Body of pancreas (tissue), 4 donors: ENCODE measurements around the gene AOC1. TPM values are rescaled to one million over a fixed set of nuclear protein-coding genes. Genes with fewer than 3 reads are reported as not detected.

Source experiments
- ATAC-seq: fragments of 150-250 bp; one replicate; pipeline ENCODE4 v1.9.1; 2016
- DNase-seq, 4 donors: peaks; one replicate each; pipeline ENCODE4 v3.0.0-alpha.2; 2019
- H3K27ac ChIP-seq, 4 donors: fragments of 200-600 bp; sonication (generic); 1 replicate in 3 of 4; 2 replicates in 1 of 4; pipeline versions ENCODE4 v1.5.1 to v1.6.1; 2016 to 2019; ENCODE audit warnings: mild to moderate bottlenecking in 1 of 4, mixed read lengths in 1 of 4, moderate library complexity in 1 of 4
- H3K27me3 ChIP-seq, 2 donors: fragments of 200-600 bp; sonication (generic); one replicate each; pipeline ENCODE4 v1.6.0; 2016; ENCODE audit warnings: mild to moderate bottlenecking in 1 of 2
- H3K36me3 ChIP-seq, 2 donors: fragments of 200-600 bp; sonication (generic); replicated peaks in 1 of 2; 2 replicates each; pipeline ENCODE4 v1.5.1; 2016; ENCODE audit warnings: low read depth in 2 of 2; ENCODE audit not compliant: insufficient read depth in 1 of 2
- H3K4me1 ChIP-seq: fragments of 200-600 bp; sonication (generic); one replicate; pipeline ENCODE4 v1.6.0; 2016
- H3K4me3 ChIP-seq, 2 donors: fragments of 200-600 bp; sonication (generic); 1 replicate in 1 of 2; 2 replicates in 1 of 2; pipeline ENCODE4 v1.5.1; 2016 to 2019
- H3K9me3 ChIP-seq, 3 donors: fragments of 200-600 bp; sonication (generic); 1 replicate in 2 of 3; 2 replicates in 1 of 3; pipeline ENCODE4 v1.5.1; 2016
- POLR2A ChIP-seq, 3 donors: fragments of 450-650 bp; IDR thresholded peaks; one replicate each; pipeline ENCODE4 v1.6.1; 2016; ENCODE audit warnings: antibody characterized with exemption in 3 of 3, mild to moderate bottlenecking in 2 of 3
- WGBS, 2 donors: methylation state at CpG; one replicate each; pipeline ENCODE4 v1.1.5; 2017; 5-methylcytosine and 5-hydroxymethylcytosine counted together
- intact Hi-C: fragments of 100-400 bp; cut with DNase I; formaldehyde crosslinking; loops from one replicate; pipeline ENCODE4 v1.15.1; 2023
- total RNA-seq, 2 donors: library from RNA; depleted of rRNA; stranded (reverse); fragments of >200 nt; gene quantifications; one replicate each; pipeline ENCODE4 v1.1.0, GENCODE V29; 2016
- TF ChIP-seq, protein P1 (sequence below), 7 experiments: fragments of 450-650 bp in 4 of 7; fragments of 200-600 bp in 3 of 7; sonication (generic) in 3 of 7; IDR thresholded peaks; one replicate each; pipeline ENCODE4 v1.5.1; 2016 to 2019; ENCODE audit warnings: antibody characterized with exemption in 7 of 7

Gene AOC1
- total RNA-seq, 2 donors from 2014 or later, result 1.6 TPM; not detected in 1

DNA sequence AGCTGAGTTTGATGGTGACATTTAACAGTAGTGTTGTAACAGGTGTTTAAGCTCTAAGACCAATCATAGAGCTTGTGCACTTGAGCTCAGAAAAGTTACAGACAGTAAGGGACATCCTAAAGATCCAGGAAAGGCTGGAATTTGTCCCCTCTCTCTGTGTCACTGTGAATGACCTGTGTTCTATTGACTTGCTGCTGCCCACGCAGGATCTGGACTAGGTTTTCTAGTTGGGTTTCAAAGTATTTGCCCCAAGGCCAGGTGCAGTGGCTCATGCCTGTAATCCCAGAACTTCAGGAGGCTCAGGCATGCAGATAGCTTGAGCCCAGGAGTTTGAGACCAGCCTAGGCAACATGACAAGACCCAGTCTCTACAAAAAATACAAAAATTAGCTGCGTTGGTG, 17.1 kb downstream of the AOC1 start:
- no peak overlapping the region for H3K4me3 ChIP-seq
- no peaks in the 10 kb centered on the region for H3K27me3 ChIP-seq
- 27 to 51% methylated on average over 2 of the region's 2 CpGs for WGBS, 2 donors
- intact Hi-C loops, result no loop called here
- no peak for ATAC-seq
- no peaks in the 10 kb centered on the region for H3K36me3 ChIP-seq
- no peak for DNase-seq
- no peak overlapping the region for H3K27ac ChIP-seq
- no peaks in the 10 kb centered on the region for H3K4me1 ChIP-seq
- TF ChIP-seq, protein P1, sequence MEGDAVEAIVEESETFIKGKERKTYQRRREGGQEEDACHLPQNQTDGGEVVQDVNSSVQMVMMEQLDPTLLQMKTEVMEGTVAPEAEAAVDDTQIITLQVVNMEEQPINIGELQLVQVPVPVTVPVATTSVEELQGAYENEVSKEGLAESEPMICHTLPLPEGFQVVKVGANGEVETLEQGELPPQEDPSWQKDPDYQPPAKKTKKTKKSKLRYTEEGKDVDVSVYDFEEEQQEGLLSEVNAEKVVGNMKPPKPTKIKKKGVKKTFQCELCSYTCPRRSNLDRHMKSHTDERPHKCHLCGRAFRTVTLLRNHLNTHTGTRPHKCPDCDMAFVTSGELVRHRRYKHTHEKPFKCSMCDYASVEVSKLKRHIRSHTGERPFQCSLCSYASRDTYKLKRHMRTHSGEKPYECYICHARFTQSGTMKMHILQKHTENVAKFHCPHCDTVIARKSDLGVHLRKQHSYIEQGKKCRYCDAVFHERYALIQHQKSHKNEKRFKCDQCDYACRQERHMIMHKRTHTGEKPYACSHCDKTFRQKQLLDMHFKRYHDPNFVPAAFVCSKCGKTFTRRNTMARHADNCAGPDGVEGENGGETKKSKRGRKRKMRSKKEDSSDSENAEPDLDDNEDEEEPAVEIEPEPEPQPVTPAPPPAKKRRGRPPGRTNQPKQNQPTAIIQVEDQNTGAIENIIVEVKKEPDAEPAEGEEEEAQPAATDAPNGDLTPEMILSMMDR (IDR thresholded peaks at IDR 0.05), result no peak
- TF ChIP-seq POLR2A (IDR thresholded peaks at IDR 0.05), result no peak
- no peaks in the 10 kb centered on the region for H3K9me3 ChIP-seq

DNA sequence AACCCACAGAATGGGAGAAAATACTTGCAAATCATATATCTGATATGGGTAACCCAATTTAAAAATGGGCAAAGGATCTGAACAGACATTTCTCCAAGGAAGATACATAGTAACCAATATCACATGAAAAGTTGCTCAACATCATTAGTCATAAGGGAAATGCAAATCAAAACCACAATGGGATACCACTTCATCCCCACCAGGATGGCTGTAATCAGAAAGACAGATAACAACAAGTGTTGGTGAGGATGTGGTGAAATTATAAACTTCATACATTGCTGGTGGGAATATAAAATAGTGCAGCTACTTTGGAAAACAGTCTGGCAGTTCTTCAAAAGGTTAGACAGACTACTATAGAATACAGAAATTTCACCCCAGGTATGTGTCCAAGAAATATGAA, 19.3 kb downstream of the AOC1 start:
- intact Hi-C loops, result no loop called here
- DNase-seq (no peak), ATAC-seq (no peak)
- H3K9me3 ChIP-seq, result no peaks in the 10 kb centered on the region
- no peaks in the 10 kb centered on the region for H3K36me3 ChIP-seq
- no peaks in the 10 kb centered on the region for H3K27me3 ChIP-seq
- H3K4me3 ChIP-seq, result no peak overlapping the region
- no peak overlapping the region for H3K27ac ChIP-seq
- no peaks in the 10 kb centered on the region for H3K4me1 ChIP-seq
- no peak for TF ChIP-seq POLR2A (IDR thresholded peaks at IDR 0.05)
- TF ChIP-seq, protein P1 (IDR thresholded peaks at IDR 0.05), result no peak

DNA sequence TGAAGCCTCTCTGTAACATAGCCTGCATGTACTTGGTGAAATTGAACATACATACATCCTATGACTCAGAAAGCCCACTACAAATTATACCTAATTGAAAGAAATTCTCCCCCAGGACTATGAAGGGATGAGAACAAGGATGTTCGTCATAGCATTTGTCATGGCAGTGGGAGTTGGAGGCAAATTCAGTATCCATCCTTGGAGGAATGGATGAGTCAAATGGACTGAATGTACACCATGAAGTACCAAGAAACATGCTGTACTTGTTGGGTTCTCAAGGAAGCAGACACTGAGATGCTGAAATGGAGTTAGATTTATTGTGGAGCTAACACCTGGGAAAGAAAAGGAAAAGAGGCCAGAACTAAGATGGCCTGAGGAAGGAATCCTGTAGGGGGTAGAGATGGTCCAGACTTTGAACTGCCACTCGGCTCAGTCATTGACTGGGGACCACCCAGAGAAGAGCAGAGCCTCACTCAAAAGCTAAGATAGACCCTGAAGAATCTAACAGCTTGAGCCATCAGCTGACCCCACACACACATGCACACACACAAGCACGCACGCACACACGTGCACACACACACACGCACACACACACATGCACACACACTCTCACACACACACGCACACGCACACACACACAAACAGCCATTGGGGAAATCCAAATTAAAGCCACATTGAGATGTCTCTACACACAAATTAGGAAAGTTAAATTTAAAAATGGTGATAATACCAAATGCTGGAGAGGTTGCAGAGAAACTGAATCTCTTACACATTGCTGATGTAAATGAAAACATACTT, 22.3 kb downstream of the AOC1 start:
- Histone ChIP-seq H3K36me3 (no peaks in the 10 kb centered on the region), H3K9me3 (no peaks in the 10 kb centered on the region), H3K4me3 (no peak overlapping the region), H3K4me1 (peaks cover 3% of the 10 kb centered on the region), H3K27me3 (no peaks in the 10 kb centered on the region), H3K27ac (no peak overlapping the region)
- no peak for ATAC-seq
- TF ChIP-seq POLR2A (IDR thresholded peaks at IDR 0.05), result no peak
- TF ChIP-seq, protein P1 (IDR thresholded peaks at IDR 0.05), result no peak
- intact Hi-C loops, result no loop called here
- 77 to 83% methylated on average over 8 of the region's 8 CpGs for WGBS, 2 donors
- DNase-seq, result no peak

DNA sequence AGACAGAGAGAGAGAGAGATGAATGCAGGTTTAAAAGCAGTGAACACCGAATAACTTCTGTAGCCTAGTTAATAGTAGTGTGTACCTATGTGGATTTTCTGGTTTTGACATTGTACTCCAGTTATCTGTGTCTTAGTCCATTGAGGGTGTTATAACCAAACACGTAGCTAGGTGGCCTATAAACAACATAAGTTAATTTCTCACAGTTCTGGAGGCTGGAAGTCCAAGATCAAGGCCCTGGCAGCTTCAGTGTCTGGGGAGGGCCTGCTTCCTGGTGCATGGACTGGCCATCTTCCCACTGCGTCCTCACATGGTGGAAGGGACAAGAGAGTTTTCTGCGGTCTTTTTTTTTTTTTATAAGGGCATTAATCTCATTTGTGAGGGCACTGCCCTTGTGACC, 23.5 kb downstream of the AOC1 start:
- intact Hi-C loops, result no loop called here
- H3K9me3 ChIP-seq, result peaks cover 0 to 6% (median 0%) of the 10 kb centered on the region in 3 donors
- TF ChIP-seq, protein P1 (IDR thresholded peaks at IDR 0.05), result no peak
- no peak for TF ChIP-seq POLR2A (IDR thresholded peaks at IDR 0.05)
- no peak for ATAC-seq
- H3K4me3 ChIP-seq, result no peak overlapping the region
- no peak overlapping the region for H3K27ac ChIP-seq
- no peaks in the 10 kb centered on the region for H3K36me3 ChIP-seq
- WGBS, 2 donors, result 61 to 64% methylated on average over 4 of the region's 4 CpGs
- H3K4me1 ChIP-seq, result peaks cover 3% of the 10 kb centered on the region
- no peaks in the 10 kb centered on the region for H3K27me3 ChIP-seq
- DNase-seq, result no peak
